K562 (cell line): ENCODE data around the gene GIMAP7. TPM values are rescaled to one million over a fixed set of nuclear protein-coding genes. Genes with fewer than 3 reads are reported as not detected.

ENCODE experiments used
- BRF2 ChIP-seq: IDR thresholded peaks from 3 replicates; pipeline ENCODE4 v1.6.1; 2011; ENCODE audit warnings: borderline replicate concordance, mild to moderate bottlenecking; ENCODE audit not compliant: insufficient read length, insufficient read depth
- CCAR2 ChIP-seq: fragments of 200-400 bp; formaldehyde crosslinking; IDR thresholded peaks from 2 replicates; pipeline ENCODE4 v1.6.1; 2017; ENCODE audit warnings: mild to moderate bottlenecking, low read depth, low read length
- DEAF1 ChIP-seq: fragments of 450-650 bp; formaldehyde crosslinking; IDR thresholded peaks from 2 replicates; pipeline ENCODE4 v1.4.0; 2020; ENCODE audit warnings: mild to moderate bottlenecking, moderate library complexity
- KAT7 ChIP-seq: sonication (generic); formaldehyde crosslinking; IDR thresholded peaks from 2 replicates; pipeline ENCODE4 v1.8.0; 2022; ENCODE audit warnings: missing genetic modification reagents, mild to moderate bottlenecking, borderline replicate concordance
- MEIS2 ChIP-seq: fragments of 450-650 bp; IDR thresholded peaks from 2 replicates; pipeline ENCODE4 v1.6.1; 2014; ENCODE audit warnings: mild to moderate bottlenecking; ENCODE audit not compliant: partially characterized antibody
- NKRF ChIP-seq: fragments of 450-650 bp; IDR thresholded peaks from 2 replicates; pipeline ENCODE4 v1.6.1; 2016; ENCODE audit warnings: borderline replicate concordance
- NUFIP1 ChIP-seq: fragments of 450-650 bp; IDR thresholded peaks from 2 replicates; pipeline ENCODE4 v1.6.1; 2018; ENCODE audit not compliant: partially characterized antibody
- PYGO2 ChIP-seq: fragments of 450-650 bp; IDR thresholded peaks from 2 replicates; pipeline ENCODE4 v1.6.1; 2016; ENCODE audit warnings: mild to moderate bottlenecking, missing genetic modification characterization, moderate library complexity, missing compliant biosample characterization
- SPI1 ChIP-seq: IDR thresholded peaks from 2 replicates; pipeline ENCODE4 v1.6.1; 2011; ENCODE audit warnings: low read depth, low read length, control low read depth, borderline replicate concordance
- TBP ChIP-seq: optimal IDR thresholded peaks from 2 replicates; pipeline ENCODE3; 2011; ENCODE audit warnings: low read depth, low read length, improper control_type of control experiment
- TCF3 ChIP-seq: sonication (generic); formaldehyde crosslinking; IDR thresholded peaks from 2 replicates; pipeline ENCODE4 v1.4.0; 2020; ENCODE audit warnings: mild to moderate bottlenecking, missing genetic modification reagents
- ZMIZ1 ChIP-seq, 2 experiments: fragments of 150-350 bp in 1 of 2; IDR thresholded peaks; 2 replicates each; pipeline ENCODE4 v1.6.1; 2012 to 2016; ENCODE audit warnings: low read depth in 2 of 2, low read length in 2 of 2, mild to moderate bottlenecking in 1 of 2, moderate library complexity in 1 of 2
- ZNF655 ChIP-seq: fragments of 250-450 bp; sonication (Bioruptor Pico); IDR thresholded peaks from 2 replicates; pipeline ENCODE4 v1.5.0; 2021
- ZNF740 ChIP-seq, 3 experiments: fragments of 200-800 bp in 1 of 3; sonication (Bioruptor generic) in 1 of 3; sonication (generic) in 1 of 3; formaldehyde crosslinking in 1 of 3; IDR thresholded peaks; 2 replicates each; pipeline versions ENCODE4 v1.6.1 to v1.8.0; 2016 to 2022; ENCODE audit warnings: mild to moderate bottlenecking in 2 of 3, missing compliant biosample characterization in 2 of 3, missing genetic modification characterization in 2 of 3, missing genetic modification reagents in 1 of 3
- polyA plus RNA-seq, 8 experiments: library from polyadenylated mRNA; depleted of rRNA in 4 of 8; stranded (reverse) in 5 of 8; unstranded in 3 of 8; fragments of >200 nt; fragmentation: Nextera tagmentation in 2 of 8; fragmentation: Illumina TruSeq in 1 of 8; extraction: Ambion mirVana in 2 of 8; extraction: Trizol in 1 of 8; gene quantifications; 2 replicates each; pipeline versions ENCODE4 v1.2.1 to v1.2.3, GENCODE V29; 2011 to 2014; ENCODE audit warnings: inconsistent platforms in 1 of 8, missing spikeins in 1 of 8
- total RNA-seq, 7 experiments: library from RNA; depleted of rRNA in 6 of 7; stranded (reverse); fragments of >200 nt in 6 of 7; fragmentation: Illumina TruSeq in 2 of 7; extraction: Trizol in 2 of 7; gene quantifications; 2 replicates each; pipeline versions ENCODE4 v1.2.1 to v1.2.3, GENCODE V29; 2011 to 2021; ENCODE audit warnings: low replicate concordance in 1 of 7

GIMAP7 gene
- total and polyA plus RNA-seq, 9 of the 15 experiments (the other 6 are each of a cell fraction or from before 2014, with no cell fraction given): 0.42 TPM; not detected in 8

GRCh38 chr7:150476819-150477631 is 37.6 kb upstream of the GIMAP7 start (continued):
- TF ChIP-seq NKRF: no peak
- no peak for TF ChIP-seq ZMIZ1 (IDR thresholded peaks at IDR 0.05; ENCODE audit: low read depth in 2 of 2, low read length in 2 of 2)
- no peak for TF ChIP-seq KAT7 (CRISPR knock-in tag)
- no peak for TF ChIP-seq SPI1
- no peak for TF ChIP-seq ZNF740 (CRISPR knock-in tag; IDR thresholded peaks at IDR 0.05)
- TF ChIP-seq ZNF740 (tag; IDR thresholded peaks at IDR 0.05): no peak
- no peak for TF ChIP-seq BRF2
- no peak for TF ChIP-seq DEAF1 (CRISPR knock-in tag)
- no peak for TF ChIP-seq TCF3 (CRISPR knock-in tag)
- peak; percentile 44; the same call in 1 of the 2 replicates for TF ChIP-seq PYGO2
- TF ChIP-seq ZNF655 (CRISPR knock-in tag): no peak
- no peak for TF ChIP-seq CCAR2
- TF ChIP-seq MEIS2: no peak
- no peak for TF ChIP-seq NUFIP1
- TF ChIP-seq TBP: no peak
